NCI-H345 treated with DMSO at 0.1 percent for 48 hours (cell line): Measurements from ENCODE around the gene ACTRT3.
A peak's percentile ranks its signal among the peaks of the same experiment; 100 is the strongest.

Experiments
- DNase-seq: peaks from one replicate; lab custom pipeline; 2025; ENCODE audit not compliant: unreplicated experiment; lab: John Stamatoyannopoulos, UW

Gene ACTRT3

DNA sequence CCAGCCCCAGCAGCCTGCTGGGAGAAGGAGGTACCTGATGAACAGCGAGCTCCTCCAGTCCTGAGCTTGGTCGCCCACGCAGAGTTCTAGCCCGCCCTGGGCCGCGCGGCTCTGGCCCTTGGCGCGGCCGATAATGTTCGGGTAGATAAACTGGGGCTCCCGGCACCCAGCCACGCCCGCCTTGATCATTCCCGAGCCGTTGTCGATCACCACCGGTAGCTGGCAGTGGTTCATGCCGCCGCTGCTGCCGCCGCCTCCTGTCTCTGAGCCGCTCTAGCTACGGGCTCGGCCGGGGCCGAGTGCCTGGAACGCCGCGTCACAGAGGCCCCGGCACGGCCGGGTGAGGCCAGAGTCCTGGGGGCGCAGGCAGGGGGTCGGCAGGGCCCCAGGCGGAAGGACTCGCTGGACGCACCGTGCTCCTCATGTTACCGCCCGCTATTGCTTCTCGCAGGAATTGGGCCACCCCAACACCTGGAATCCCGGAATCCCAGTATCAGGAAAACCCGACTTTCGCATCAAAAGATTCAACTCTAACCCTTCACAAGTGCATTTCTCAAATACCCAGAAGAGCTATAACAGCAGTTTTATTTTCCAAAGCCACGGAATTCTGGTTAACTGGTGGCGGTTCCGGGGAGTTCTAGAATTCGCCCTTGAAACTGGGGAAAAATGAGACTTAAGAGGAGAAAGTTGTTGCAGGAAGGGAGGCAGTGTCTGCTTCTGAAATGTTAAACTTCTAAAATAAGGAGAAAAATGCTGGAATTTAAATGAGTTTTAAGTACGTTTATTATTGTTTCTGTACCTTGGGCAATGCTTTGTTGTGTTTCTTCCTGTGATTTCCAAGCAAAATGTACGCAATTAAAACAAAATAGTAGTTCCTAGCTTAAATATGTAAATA is at the start of gene ACTRT3:
TSS of gene ACTRT3 (minus strand) at position 275 of the 895 bp plus-strand sequence. CDS start at position 234, 41 bp downstream.
- no peak for DNase-seq

DNA sequence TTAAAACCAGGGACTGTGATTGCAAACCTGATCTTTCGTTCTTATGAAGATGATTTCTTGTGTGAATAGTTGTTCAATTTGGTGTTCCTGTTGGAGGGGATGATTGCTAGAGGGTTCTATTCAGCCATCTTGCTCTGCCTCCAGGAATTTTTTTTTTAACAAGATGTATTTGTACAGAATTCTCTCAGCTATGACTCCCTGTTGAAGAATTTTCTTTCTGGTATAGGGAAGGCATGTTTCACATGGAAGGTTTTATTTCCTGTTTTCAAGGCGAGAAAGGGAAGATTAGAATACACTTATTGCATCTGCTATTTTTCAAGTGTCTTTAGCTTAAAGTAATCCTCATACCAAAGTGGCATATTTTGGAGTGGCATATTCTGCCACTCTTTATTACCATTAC is 49.0 kb upstream of the ACTRT3 start:
- DNase-seq, result no peak

DNA sequence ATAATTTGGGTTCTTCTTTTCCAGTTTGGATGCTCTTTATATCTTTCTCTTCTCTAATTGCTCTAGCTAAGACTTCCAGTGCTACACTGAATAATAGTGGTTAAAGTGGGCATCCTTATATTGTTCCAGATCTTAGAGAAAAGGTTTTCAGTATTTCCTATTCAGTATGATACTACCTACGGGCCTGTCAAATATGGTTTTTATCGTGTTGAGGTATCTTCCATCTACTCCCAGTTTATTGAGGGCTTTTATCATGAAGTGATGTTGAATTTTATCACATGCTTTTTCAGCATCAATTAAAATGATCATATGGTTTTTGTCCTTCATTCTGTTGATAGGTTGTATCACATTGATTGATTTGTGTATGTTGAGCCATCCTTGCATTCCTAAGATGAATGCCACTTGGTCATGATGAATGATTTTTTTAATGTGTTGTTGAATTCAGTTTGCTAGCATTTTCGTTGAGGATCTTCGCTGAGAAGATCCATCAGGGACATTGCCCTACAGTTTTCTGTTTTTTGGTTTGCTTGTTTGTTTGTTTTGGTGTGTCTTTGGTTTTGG is 46.3 kb upstream of the ACTRT3 start:
- no peak for DNase-seq

DNA sequence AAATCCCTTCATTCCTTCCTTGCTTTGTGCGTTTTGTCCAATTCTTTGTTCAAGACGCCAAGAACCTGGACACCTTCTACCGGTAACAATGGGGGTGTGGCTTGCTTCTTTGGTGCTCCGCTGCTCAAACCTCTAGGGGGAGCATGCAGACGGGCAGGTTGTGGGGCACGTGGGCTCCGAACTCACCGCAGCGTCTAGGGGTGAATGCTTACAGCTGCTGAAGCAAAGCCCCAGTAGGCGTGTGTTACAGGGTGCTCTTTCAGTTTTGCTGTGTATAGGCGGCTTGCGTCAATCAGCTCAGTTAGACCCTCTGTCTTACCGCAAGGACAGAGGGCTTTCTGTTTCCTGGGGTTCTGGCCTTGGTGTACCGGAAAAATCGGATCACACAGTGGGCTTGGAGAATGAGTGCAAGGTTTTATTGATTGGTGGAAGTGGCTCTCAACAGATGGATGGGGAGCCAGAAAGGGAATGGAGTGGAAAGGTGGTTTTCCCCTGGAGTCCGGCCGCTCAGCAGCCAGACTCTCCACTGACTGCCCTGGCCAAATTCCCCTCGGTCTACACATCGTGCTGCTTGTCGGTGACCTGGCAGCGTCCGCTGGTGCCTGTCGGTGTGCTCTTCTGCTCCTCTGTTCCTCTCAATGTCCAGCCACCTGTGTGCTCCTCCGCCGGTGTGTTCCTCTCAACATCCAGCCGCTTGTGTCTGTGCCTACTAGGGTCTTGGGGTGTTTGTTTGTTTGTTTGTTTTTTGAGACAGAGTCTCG is 44.6 kb upstream of the ACTRT3 start:
- no peak for DNase-seq

- no peak for DNase-seq
Measured at GRCh38 chr3:169813278-169813677, 43.9 kb upstream of the ACTRT3 start.

GRCh38 chr3:169812332-169813235 is 43.2 kb upstream of the ACTRT3 start, which contains the start of the genes LRRC34 and LRRIQ4:
TSS of gene LRRC34 (minus strand) at chr3:169812904. CDS start at chr3:169812548, 356 bp downstream.
TSS of gene LRRIQ4 (plus strand) at chr3:169812870. CDS start at chr3:169821922, 9,052 bp downstream.
- peak; percentile 32 for DNase-seq

GRCh38 chr3:169811631-169812331 is 42.4 kb upstream of the ACTRT3 start:
- DNase-seq, result peak; percentile 33

DNA sequence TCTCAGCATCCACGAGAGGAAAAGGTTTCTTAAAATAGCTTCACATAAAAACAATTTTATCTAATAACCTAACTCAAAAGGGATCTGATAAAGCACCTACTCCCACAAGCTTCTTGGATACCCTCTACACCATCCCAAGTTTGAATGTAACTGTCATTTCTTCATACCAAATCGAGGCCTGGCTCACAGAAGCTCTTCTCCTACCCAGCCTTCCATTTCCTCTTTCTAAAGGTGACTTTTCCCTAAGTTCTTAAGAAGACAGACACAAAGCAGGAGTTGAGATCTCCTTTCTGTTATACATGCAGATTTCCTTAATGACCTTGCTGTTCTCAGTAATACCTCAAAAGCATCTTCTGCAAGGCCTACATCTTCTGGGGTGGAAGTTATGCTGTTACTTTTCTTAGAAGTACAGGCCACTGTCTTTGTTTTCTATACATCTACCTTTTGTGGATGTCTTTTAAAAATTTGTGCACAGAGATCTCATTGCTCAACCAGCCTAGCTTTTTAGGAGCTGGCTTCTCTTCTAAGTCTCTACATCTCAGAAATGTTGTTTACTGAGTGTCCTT is 40.0 kb upstream of the ACTRT3 start:
- no peak for DNase-seq

- no peak for DNase-seq
Measured at GRCh38 chr3:169804681-169805080, 35.3 kb upstream of the ACTRT3 start.

DNA sequence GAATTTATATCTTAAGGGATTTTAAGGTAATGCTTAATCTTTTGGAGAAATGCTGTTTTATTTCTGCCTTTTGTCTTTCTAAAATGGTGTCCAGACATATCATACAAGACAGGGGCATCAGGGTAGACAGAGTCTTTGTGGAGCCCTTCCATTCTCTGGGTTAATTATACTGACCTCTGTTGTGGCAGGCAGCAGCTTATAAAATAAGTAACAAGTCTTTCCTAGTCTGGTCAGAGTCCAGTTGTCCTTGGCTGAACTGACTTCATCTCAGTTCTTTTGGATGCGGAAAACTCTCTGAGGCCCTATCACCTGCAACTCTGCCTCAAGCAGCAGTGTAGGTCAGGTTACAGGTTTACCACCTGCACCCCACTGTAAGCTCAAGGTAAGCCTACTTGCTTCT is 23.0 kb upstream of the ACTRT3 start:
- DNase-seq, result no peak

GRCh38 chr3:169790687-169791429 is 21.5 kb upstream of the ACTRT3 start:
- no peak for DNase-seq

DNA sequence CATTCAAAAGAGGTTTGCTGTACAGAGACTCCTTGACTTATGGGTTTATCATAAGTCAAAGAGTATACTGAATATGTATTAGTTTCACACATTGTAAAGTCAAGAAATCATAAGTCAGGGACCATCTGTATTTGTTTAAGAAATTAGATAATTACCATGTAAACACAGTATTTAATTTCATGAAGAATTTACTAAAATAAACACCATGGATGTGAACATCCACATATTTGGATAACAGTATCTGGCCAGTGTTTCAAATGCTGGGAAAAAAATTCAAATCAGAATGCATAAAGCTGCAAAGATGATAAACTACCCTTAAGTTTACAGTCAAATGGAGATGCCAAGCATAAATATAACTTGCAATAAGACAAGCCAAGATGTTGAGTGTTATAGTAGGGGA is 20.9 kb upstream of the ACTRT3 start:
- no peak for DNase-seq

DNA sequence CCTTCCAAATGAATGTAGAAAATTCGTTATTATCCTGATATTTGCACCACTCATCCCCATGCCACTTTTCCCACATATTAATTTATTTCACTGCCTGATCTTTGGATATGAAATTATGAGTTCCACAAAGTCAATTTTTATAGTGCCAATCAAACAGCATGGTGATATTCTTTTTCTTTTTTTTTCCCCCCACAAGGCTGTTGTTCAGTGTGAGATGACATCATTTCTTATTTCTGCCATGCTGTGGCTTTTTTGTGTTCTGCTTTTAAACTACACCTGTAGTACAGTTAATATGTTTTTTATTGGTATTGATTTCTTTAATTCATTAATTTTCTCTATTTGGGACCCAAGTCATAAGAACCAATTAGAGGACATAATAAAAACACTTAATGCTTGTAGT is 18.4 kb upstream of the ACTRT3 start:
- DNase-seq, result no peak

DNA sequence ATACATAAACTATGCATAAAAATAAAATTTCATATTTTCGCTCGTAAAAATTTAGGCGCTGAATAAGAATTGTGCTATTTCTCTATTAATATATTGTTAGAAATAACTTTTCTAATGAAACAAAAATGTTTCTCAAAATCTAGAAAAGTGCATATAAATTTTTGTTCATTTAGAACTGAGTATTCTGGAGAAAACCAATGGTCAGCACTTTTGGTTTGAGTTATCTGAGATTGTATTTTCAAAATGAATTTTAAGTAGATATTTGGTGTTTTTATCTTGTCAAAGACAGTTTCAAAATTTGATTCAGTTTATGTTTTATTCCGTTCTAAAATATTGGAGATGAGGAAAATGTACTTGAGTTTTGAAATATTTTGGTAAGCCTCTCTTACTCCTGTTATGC is 17.8 kb upstream of the ACTRT3 start:
- DNase-seq, result no peak

DNA sequence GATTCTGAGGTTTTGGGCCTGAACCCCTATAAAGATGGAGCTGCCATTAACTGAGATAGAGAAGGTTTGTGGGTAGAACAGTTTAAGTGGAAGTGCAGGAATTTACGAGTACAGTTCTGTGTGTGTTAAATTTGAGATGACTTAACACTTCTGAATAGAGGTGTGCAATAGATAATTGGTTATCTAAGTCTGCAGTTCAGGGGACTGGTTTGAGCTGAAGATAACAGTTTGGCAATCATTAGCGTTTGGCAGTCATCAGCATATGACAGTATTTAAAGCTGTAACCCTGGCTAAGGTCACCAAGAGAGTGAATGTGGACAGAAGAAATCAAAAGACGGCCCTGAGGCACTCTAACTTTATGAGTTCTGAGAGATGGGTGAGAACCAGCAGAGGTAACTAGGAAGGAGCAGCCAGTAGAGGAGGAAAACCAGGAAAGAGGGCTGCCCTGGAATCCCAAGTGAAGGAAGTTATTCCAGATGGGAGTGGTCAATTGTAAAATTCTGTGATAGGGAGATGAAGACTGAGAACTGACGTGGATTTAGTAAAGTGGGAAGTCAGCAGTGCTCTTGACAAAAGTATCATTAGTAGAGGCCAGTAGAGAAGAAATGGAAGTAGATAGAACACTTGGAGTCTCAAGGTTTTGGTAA is 12.0 kb upstream of the ACTRT3 start:
- no peak for DNase-seq

DNA sequence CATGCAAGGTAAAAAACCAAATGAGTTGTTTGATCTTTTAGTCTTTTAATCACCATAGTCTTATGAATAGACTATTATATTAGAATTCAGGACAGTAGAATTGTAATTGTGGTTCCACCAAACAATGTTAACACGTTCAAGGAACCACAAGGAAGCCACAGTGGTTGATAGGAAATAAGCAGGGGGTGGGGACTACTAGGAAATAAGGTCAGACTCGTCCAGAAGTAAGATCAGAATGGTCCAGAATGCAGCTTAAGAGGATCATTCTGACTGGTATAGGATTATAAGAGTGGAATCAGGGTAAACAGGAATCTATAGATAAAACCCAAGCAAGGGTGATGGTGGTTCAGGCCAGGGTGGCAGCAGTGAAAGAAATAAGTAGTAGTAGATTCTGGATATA is 11.4 kb upstream of the ACTRT3 start:
- no peak for DNase-seq

DNA sequence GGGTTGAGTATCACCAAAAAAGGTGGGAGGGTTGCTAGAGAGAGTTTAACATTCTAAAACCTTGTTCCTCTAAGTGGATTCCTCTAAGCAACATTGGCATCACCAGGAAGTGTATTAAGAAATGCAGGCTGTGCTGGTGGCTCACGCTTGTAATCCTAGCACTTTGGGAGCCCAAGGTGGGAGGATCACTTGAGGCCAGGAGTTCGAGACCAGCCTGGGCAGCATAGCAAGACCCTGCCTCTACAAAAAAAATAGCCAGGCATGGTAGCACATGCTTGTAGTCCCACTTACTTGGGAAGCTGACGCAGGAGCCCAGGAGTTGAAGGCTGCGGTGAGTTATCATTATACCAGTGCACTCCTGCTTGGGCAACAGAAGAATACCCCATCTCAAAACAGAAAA is 8.5 kb upstream of the ACTRT3 start:
- DNase-seq, result no peak

DNA sequence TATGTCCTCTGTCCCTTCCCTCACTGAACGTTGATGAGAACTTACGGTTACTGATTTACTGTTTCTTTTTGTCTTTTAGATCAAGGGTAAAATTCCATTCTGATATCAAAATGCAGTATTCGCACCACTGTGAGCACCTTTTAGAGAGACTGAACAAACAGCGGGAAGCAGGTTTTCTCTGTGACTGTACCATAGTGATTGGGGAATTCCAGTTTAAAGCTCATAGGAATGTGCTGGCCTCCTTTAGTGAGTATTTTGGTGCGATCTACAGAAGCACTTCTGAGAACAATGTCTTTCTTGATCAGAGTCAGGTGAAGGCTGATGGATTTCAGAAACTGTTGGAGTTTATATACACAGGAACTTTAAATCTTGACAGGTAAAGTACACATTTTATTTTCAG is 4.8 kb upstream of the ACTRT3 start:
- no peak for DNase-seq
